Measurements from ENCODE around the gene MOXD1.
A peak's percentile ranks its signal among the peaks of the same experiment; 100 is the strongest.

Gene MOXD1

GRCh38 chr6:132400883-132401617 lies at the start of gene MOXD1:
Gene MOXD1 (minus strand): TSS chr6:132401475. CDS start chr6:132401426, 49 bp downstream.
- peak; percentile 83 for DNase-seq (ENCODE audit: low spot score)
- no peak for TF ChIP-seq CTCF (IDR thresholded peaks at IDR 0.05; ENCODE audit: borderline replicate concordance, control extremely low read depth, extremely low read depth, insufficient read depth, missing control alignments)
- in situ Hi-C loops (cut with MboI; ENCODE audit: low sequenced_read_pairs, unreplicated experiment), result no loop called here

- no peak for DNase-seq (ENCODE audit: low spot score)
- in situ Hi-C loops (cut with MboI; ENCODE audit: low sequenced_read_pairs, unreplicated experiment), result no loop called here
- TF ChIP-seq CTCF (IDR thresholded peaks at IDR 0.05; ENCODE audit: borderline replicate concordance, control extremely low read depth, extremely low read depth, insufficient read depth, missing control alignments), result no peak
Observed at GRCh38 chr6:132446855-132447241, 45.6 kb upstream of the MOXD1 start.

- TF ChIP-seq CTCF (IDR thresholded peaks at IDR 0.05; ENCODE audit: borderline replicate concordance, control extremely low read depth, extremely low read depth, insufficient read depth, missing control alignments), result no peak
- no peak for DNase-seq (ENCODE audit: low spot score)
- in situ Hi-C loops (cut with MboI; ENCODE audit: low sequenced_read_pairs, unreplicated experiment), result no loop called here
Observed at GRCh38 chr6:132446141-132446854, 45.0 kb upstream of the MOXD1 start.

DNA sequence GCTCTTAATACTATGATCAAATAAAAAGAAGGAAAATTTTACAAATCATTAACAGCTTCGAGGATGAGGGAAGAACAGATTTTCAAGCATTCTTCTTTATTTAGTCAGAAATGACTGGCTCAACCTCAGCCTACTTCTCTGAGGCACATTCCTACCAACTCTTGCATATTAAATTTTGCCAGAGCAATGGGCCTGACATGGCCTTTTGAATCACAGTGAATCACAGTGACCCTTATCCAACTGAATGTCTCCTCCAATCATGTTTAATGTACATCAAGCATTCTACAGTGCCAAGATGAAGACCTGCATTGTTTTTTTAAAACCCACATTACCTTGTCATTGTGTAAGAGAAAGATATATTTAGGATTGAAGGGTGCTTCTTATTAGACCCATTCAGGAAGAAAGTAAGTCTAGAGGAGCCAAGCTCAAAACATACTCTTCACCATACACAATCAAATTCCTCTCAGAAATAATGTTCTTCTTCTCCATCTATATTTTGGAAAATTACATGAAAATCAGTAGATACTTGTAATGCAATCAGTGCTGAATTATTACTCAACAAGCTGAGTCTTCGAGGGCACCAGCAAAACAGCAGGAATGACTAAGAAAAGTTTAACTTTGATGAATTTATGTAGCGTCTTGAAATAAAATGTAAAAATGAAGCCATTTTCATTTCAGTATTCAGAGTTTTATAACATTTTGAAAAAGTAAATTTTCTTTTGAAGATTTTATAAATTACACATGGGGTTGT lies 44.1 kb upstream of the MOXD1 start:
- DNase-seq (ENCODE audit: low spot score), result no peak
- in situ Hi-C loops (cut with MboI; ENCODE audit: low sequenced_read_pairs, unreplicated experiment), result no loop called here
- no peak for TF ChIP-seq CTCF (IDR thresholded peaks at IDR 0.05; ENCODE audit: borderline replicate concordance, control extremely low read depth, extremely low read depth, insufficient read depth, missing control alignments)

GRCh38 chr6:132443206-132443605 lies 41.9 kb upstream of the MOXD1 start:
- no peak for TF ChIP-seq CTCF (IDR thresholded peaks at IDR 0.05; ENCODE audit: borderline replicate concordance, control extremely low read depth, extremely low read depth, insufficient read depth, missing control alignments)
- in situ Hi-C loops (cut with MboI; ENCODE audit: low sequenced_read_pairs, unreplicated experiment), result no loop called here
- no peak for DNase-seq (ENCODE audit: low spot score)

DNA sequence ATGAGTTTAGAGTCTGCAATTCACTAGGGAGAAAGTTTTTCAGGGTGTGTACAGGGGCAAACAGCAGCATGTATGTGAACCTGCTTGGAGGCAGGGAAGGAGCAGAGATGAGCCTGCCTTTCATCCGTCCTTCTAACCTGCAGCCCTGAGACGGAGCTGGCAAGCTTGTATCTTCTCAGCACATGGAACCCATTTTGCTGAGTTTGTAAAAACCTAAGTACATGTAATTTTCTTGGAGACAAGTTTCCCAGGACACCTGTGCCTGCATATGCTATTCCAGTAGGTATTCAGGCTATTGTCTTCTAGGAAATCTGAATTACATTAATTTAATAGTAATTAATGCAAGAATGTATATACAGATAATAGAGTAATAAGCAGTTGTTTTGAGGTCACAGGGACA lies 28.8 kb upstream of the MOXD1 start:
- DNase-seq (ENCODE audit: low spot score), result no peak
- no peak for TF ChIP-seq CTCF (IDR thresholded peaks at IDR 0.05; ENCODE audit: borderline replicate concordance, control extremely low read depth, extremely low read depth, insufficient read depth, missing control alignments)
- in situ Hi-C loops (cut with MboI; ENCODE audit: low sequenced_read_pairs, unreplicated experiment), result no loop called here
